Glomerular endothelial cell (primary cell): ENCODE data around the gene NKAIN4. TPM values are rescaled to one million over a fixed set of nuclear protein-coding genes. Genes with fewer than 3 reads are reported as not detected.

Source experiments
- DNase-seq: peaks from one replicate; pipeline ENCODE4 v3.0.0-alpha.2; 2011; ENCODE audit warnings: low read depth, low spot score; ENCODE audit errors: extremely low read depth
- total RNA-seq: library from RNA; depleted of rRNA; stranded (reverse); fragments of >200 nt; gene quantifications from 2 replicates; pipeline ENCODE4 v1.2.3, GENCODE V29; 2015

The NKAIN4 gene
- total RNA-seq, 1 donor from 2014 or later = 0.58 TPM

DNA sequence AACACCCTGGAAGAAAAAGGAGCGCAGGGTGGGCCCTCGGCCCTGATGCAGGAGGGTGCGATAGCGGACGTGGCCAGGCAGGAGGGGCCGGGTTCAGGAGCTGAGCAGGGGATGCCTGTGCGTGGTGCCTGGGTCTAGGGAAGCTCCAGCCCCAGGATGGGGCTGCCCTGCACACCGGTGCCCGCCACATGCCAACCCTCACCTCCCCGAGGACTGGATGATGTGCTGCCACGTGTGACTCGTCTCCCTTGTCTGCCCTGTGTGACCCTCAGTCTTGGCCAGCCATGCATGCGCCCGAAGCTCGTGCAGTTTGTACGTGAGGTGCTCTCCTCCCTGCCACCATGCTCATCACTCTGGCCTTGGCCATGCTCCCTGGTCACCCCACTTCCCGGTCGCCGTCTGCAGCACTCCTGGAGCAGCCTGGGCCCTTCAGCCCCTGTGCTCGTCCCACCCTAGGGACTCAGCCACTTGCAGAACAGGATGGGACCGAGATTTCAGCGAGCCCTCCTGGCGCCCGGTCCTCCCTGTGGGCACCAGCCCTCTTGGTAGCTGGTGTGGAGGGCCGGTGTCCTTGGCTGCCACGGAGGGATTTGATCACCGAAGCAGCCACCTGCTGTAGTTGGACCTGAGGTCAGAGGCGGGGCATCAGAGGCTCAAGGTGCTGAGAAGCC, 34.5 kb upstream of the NKAIN4 start:
- DNase-seq = no peak

DNA sequence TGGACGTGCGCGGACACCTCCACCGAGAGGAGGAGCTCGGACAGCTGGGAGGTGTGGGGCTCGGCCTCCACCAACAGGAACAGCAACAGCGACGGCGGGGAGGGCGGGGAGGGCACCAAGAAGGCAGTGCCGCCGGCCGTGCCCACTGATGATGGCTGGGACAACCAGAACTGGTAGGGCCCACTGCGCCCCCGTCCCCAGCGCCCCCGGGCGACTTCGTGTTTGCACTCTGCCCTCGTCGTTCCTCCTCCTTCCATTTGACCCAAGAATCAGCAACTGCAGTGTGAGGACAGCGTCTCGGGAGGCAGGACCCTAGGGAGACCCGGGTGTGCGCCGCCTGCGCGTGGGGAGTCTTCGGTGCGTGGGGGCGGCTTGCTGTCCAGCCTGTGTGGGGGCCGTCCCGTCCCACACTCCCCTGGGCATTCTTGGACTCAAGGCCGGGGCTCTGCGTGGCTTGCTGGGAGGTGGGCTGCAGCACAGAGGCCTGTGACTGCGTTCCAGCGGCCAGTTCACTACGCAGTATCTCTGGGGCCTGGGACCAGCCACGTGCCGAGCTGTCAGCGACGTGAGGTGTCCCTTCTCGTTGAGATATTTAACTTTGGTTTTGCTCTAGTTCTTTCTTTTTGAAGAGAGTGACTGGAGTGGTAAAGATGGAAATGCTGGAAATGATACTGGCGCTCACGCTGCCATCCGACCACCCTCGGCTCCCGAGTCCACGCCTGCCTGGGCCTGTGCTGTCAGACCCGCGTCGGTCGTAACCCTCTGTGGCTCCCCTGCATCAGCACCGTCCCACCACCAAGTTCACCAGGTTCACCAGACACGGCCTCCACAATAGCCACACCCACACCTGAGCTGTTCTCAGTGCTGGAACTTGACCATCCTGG, 33.7 kb upstream of the NKAIN4 start:
- DNase-seq = no peak

DNA sequence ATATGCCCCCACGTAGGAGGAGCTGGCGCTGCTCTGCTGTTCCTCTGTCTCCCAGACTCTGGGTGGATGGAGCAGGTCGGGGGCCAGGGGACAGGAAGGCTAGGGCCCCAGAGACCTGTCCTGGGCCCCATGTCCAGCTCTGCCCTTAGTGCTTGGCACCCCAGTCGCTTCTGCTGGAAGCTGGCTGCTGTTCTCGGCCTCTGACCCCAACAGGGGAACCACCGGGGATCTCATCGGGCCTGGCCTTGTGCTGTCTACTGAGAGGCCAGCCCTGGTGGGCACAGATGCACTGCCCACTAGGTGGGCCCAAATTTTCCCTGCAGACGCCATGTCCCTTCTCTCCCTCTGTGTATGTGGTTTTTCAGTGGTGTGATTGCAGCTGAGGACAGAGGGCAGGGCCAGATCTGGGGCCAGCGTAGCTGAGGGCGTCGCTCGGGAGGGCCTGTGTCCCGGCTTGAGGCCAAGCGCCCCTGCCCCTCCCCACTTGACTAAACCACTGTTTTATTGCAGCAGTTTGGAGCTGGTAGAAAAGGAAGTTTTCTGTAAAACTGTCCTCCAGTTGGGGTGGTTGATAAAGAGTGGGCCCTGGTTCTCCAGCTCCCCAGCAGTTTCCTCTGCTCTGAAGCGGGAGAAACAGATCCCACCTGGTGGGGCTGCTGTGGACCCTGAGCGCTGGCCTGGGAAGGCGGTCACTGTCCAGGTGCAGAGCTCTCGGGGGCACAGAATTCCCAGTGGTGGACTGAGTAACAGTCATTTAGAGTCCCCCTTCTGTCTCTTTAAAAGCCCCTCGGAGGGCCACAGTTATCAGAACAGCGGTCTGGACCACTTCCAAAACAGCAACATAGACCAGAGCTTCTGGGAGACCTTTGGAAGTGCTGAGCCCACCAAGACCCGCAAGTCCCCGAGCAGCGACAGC, 32.8 kb upstream of the NKAIN4 start:
- DNase-seq = no peak

DNA sequence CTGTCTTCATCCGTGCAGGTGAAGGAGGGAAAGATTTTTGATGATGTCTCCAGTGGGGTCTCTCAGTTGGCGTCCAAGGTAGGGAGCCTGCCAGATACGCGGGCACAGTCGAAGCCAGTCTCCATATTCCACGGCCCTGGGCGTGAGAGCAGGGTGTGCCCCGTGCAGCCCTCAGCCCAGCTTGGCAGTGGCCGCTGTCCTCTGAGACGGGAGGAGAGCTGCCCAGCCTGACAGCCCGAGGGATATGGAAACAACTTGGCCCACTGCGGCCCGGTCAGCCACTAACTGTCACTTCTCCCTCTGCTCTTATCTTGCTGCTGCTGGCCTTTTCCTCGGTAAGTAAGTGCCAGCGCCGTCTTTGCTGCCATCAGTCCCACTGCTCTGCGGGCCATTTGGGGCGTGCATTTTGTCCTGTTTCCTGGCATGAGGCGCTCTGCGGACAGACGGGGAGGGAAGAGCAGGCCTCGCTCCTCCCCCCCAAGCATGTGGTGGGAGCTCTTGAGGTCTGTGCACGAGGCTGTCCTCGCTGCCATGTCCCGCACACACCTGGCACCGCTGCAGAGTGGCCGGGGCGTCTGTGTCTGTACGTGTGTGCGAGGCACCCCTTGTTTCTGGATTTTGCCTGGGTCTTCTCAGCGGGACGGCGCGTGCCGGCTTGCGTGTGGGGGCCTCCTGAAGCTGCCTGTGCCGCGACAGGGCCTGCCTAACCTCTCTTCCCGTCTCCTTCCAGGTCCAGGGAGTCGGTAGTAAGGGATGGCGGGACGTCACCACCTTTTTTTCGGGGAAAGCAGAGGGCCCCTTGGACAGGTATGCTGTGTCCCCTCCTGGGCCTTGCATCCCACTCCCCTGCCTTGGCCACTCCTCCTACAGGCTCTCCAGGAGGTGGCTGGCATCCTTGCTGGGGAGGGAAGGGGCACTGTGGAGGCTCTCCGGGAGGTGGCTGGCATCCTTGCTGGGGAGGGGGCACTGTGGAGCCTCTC, 31.7 kb upstream of the NKAIN4 start:
- DNase-seq = no peak

DNA sequence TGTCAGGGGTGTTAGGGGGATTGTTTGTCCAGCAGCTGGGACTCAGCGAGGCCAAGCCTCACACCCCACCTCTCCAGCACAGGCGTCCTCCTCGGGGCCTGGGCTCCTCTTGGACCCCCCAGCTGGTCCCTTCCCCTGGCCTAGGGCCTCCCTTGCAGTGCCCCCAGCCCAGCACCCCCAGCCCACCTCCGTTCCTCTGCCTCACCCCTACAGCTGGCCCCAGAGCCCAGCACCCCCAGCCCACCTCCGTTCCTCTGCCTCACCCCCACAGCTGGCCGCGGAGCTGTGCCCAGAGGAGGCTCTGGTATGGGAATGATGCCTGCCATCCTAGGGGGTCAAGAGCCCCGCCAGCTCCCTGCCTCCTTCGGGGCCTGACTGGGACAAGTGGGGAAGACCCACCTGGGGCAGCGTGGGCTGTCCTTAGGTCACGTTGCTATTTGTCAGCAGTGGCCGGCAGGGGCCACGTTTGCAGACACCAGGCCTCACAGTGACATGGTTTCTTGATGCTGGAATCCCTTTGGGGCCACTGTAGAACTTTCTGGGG, 30.8 kb upstream of the NKAIN4 start:
- DNase-seq = no peak

DNA sequence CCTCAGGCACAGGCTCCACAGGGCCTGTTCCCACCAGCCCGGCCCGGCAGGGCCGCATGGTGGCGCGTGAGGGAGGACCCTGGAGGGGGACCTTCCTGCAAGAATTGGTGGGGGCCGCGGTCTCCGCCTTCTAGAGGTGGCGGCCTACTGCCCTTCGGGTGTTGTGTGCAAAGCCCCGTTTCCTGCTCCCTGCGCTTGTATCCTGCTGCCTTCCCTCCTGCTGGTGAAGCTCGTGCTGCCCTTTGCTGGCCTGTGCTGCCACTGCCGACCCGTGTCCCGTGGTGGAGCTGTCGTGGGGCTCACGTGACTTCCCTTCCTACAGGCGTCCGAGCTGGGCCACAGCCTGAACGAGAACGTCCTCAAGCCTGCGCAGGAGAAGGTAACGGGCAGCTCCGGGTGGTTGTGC, 30.3 kb upstream of the NKAIN4 start:
- DNase-seq = no peak

DNA sequence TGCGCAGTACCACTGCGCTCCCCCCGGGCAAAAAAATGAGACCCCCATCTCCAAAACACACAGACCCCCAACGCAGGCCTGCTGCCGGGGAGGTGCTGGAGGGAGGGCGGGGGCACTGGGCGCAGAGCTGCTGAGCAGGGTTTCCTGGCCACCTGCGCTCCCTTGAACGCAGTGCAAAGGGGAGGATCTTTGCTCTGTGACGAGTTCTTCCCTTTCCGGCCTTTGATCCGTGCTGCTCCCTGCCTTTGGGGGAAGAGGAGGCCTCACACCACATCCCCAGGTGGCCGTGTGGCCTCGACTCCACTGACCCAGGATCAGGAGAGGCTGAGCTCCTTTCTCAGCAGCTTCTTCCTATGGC, 29.8 kb upstream of the NKAIN4 start:
- DNase-seq = no peak

DNA sequence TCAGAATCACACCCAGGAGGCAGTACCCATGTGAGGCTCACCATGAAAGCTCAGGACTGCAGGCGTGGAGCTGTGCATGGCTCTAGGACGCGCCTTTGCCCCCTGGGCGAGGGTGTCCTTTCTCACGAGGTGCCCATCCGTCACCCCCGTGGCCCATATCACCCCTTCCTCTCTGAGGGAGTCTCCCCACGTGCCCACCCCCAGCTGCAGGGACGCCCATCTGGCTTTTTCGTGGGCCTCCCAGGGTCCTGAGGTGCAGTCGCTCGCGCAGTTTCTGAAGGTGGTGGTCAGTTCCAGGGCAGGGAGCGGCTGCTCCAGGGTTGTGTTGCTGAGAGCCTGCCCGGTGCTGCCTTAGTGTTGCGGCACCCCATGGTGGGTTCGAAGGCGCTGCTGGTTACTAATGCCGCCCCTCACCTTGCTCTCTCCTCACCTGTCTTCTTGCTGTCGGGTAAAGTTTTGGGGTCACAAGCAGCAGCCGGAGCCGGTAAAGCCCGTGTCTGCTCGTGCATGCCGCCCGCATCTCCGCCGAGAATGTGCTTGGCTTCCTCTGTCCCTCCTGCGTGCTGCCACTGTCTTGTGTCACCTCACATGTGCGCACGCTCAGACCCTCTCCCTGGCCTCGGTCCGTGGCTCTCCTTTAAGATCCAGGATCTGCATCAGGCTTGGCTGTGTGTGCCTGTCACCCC, 29.3 kb upstream of the NKAIN4 start:
- no peak for DNase-seq

DNA sequence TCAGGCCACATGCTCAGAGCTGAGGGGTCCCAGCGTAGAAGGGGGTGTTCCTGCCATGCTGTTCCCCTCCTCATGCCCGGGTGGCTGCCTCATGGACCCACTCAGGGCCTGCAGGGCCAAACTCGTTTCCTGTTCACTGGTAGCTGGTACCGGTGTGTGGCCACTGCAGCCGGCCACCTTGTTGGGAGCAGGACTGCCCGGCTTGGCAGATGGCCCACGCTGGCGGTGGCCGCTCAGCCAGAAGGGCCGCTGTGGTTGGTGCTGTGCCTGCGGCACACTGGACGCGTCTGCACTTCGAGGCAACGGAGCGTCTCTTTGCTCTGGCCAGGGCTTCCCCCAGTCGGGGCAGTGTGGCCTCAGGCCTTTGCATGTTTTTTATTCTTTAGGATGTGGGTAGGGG, 28.7 kb upstream of the NKAIN4 start:
- DNase-seq = no peak

DNA sequence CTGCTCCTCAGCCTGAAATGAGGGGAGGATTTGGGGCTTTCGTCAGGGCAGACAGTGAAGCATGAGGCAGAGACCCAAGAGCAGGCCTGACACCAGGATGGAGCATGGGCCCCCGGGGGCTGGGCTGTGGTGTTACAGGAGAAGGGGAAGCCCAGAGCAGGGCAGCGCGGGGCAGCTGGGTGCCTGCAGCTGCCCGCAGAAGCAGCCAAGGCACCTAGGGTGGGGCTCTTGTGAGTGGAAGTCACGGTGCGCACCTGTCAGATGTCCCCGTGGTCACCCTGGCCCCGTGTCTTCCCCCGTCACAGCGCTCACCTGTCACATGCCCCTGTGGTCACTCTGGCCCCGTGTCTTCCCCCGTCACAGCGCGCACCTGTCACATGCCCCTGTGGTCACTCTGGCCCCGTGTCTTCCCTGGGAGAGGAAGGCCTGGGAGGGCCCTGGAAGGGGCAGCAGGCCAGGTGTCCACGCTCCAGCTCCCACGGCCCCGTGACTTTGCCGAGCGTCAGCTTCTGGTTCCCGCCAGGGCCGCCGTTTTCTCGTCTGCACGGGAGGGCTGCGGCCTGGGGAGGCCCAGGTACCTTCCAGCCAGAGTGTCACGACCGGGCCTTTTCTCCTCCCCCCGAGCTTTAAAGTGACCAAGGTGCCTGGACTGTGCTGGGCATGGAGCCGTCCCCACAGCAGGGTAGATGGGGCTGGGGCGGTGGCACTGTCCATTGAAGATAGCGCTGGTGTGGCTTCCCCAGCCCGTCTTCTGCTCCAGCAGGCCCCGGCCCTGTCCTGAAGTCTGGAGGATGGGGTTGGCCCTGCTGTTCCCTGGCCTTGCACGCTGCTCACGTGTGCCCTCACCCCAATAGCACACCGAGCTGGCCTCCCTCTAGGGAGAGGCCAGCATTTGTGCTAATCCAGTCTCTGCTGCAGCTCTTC, 27.7 kb upstream of the NKAIN4 start:
- DNase-seq = no peak

DNA sequence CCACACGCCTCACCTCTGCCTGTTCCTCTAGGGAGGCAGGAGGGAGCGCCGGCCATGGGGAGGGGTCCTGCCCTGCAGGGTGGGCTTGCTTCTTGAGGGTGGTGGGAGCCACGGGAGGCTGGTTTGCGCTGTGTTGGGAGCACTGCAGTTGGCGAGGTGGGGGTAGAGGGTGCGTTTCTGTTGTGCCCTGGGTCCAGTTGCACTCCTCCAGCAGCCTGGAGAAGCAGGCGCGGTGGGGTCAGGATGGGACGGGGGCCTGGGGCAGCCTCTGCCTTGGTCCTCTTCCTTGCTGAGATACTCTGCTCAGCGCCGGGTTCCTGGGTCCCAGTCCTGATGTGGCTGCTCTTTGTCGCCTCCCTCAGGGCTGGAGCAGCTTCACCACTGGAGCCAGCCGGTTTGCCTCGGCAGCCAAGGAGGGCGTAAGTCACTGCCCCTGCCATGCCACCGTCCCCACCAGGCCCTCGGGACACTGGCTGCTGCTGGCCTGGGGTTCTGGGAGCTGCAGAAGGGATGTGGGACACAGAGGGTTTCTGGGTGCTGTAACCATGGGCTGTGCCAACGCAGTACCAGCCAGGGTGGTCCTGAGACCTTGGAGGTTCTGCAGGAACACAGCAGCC, 26.8 kb upstream of the NKAIN4 start:
- DNase-seq = no peak

DNA sequence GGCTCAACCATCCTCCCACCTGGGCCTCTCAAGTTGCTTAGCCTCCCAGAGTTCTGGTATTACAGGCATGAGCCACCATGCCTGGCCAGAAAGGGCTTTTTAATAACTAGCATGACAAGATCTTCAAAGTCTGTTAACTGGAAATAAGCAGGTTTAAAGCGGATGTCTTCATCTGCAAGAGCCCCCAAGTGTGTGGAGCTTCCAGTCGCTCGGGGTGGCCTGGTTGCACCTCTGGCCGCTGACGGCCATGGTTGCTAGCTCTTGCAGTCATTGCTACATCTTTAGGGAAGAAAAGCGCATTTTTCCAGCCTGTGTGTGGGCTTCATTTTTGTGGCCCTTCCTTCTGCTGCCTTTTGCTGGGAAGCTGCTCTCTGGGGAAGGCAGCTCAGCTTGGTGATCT, 26.1 kb upstream of the NKAIN4 start:
- DNase-seq = no peak

DNA sequence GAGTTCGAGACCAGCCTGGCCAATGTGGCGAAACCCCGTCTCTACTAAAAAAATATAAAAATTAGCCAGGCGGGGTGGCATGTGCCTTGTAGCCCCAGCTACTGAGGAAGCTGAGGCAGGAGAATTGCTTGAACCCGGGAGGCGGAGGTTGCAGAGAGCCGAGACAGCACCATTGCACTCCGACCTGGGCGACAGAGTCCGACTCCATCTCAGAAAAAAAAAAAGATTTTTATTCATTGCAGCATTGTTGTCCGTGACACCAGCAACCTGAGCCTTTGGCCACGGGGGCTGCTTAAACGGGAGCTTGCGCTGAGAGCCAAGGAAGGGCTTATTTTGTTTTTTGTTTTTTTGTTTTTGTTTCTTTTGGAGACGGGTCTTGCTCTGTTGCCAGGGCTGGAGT, 25.7 kb upstream of the NKAIN4 start:
- DNase-seq = no peak

DNA sequence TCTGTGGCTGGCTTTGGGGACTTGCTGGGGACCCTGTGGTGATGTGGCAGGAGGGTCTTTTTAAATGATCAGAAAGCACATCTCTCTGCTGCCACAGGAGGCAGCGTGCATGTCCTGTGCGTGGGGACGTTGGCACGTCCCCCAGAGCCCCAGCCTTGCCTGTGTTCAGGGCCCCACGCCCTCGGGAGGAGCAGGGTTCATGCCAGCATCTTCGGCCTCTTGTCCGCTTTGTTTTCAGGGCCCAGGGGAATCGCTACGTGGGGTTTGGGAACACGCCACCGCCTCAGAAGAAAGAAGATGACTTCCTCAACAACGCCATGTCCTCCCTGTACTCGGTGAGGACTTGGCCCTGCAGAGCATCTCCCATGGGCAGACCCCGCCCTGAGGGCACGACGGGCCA, 24.4 kb upstream of the NKAIN4 start:
- DNase-seq = no peak

DNA sequence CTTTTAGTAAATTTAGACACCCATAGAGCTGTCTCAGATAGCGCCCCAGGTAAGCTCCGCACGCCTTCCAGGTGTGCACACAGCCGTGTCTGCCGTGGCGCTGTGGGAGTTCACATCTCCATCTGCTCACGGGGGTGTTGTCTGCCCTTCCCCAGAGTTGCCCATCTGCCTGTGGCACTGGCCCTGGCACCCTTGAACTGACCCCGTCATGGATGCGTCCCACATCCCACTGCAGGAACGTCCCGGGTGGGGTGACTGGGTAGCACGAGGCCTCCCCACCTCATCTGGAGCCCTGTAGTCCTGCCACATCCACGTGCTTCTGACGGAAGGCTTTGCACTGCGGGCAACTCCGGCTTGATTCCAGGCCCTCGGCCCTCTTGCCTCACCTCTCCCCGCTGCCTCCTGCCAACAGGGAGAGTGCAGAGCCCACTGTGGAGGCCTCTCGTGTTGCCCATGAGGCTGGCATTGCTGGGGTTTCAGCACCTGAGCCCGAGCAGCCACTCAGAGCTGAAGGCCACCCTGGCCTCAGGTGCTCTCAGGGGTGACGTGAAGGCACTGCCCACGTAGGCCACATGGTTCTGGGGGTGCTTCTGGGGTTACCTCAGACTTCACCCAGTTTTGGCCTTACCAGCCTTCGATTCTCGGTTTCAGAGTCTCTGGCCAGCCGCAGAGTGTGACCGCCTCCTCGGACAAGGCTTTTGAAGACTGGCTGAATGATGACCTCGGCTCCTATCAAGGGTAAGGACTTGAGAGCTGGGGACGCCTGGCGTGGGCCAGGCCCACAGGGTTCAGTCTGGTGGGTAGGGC, 23.4 kb upstream of the NKAIN4 start:
- no peak for DNase-seq

DNA sequence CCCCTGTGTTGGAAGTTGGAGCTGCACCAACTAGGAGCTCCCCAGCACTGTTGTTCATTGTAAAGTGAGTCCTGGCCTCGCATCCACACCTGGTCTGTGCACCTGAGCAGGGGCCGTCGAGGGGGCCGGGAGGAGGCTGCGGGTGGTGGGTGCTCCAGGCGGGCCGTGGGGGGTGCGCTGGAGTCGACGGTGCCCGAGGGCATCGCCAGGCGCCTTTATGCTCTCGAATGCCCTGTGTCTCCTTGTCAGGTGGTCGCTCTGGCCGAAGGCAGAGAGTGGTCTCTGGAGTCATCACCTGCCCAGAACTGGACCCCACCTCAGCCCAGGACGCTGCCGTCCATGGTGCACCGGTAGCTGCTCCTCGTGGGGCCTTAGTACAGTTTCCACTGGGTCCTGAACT, 22.7 kb upstream of the NKAIN4 start:
- DNase-seq = no peak

DNA sequence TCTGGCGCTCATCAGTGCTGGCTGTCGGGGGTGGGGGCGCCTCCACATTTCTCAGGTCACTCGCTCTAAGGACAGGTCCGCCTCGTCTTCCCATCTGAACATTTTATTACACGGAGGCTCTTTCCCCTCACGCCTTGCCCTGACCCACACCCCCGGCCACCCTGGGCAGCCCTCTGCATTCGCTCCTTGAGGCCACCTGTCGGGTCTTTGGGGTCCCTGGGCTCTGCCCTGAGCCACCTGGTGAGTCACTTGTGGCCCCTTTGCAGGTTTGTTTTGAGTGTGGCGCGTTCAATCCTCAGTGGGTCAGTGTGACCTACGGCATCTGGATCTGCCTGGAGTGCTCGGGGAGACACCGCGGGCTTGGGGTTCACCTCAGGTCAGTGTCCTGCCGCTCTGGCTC, 21.6 kb upstream of the NKAIN4 start:
- DNase-seq = no peak
